GM19468 (cell line): ENCODE data around the gene MRAP.
"Not testable (repeated sequence)": the region's sequence is repeated elsewhere in the genome, so short reads cannot be mapped to it uniquely, and the experiment has no call there.

Source experiments
- ATAC-seq: cut with Tn5 transposase; IDR thresholded peaks from one replicate; pipeline ENCODE4 v1.9.1; 2021; ENCODE audit warnings: mild to moderate bottlenecking, moderate library complexity, moderate number of reproducible peaks; ENCODE audit not compliant: unreplicated experiment; ENCODE audit errors: extremely low read depth

The MRAP gene

GRCh38 chr21:32298148-32298559 lies 501 bp upstream of the MRAP start:
- ATAC-seq: no peak

GRCh38 chr21:32299695-32300094 lies 1.0 kb downstream of the MRAP start:
- ATAC-seq: no peak

GRCh38 chr21:32300117-32300681 lies 1.5 kb downstream of the MRAP start:
- ATAC-seq: no peak

- ATAC-seq: no peak
These were observed 2.9 kb downstream of the MRAP start for GRCh38 chr21:32301596-32301995.

GRCh38 chr21:32302560-32302959 lies 3.9 kb downstream of the MRAP start:
- no peak for ATAC-seq

- ATAC-seq: no peak
These were observed 4.7 kb downstream of the MRAP start for GRCh38 chr21:32303385-32303784.

- ATAC-seq: no peak
These were observed 6.3 kb downstream of the MRAP start for GRCh38 chr21:32304998-32305397.

- no peak for ATAC-seq
These were observed 7.5 kb downstream of the MRAP start for GRCh38 chr21:32306021-32306780.

GRCh38 chr21:32307706-32308105 lies 9.1 kb downstream of the MRAP start:
- no peak for ATAC-seq

GRCh38 chr21:32308696-32309095 lies 10.0 kb downstream of the MRAP start:
- ATAC-seq: no peak

GRCh38 chr21:32309906-32310460 lies 11.3 kb downstream of the MRAP start:
- no peak for ATAC-seq

GRCh38 chr21:32310976-32311375 lies 12.3 kb downstream of the MRAP start:
- not testable (repeated sequence) for ATAC-seq

GRCh38 chr21:32311621-32312020 lies 13.0 kb downstream of the MRAP start:
- no peak for ATAC-seq

GRCh38 chr21:32312326-32312725 lies 13.7 kb downstream of the MRAP start:
- ATAC-seq: no peak

- ATAC-seq: no peak
These were observed 14.3 kb downstream of the MRAP start for GRCh38 chr21:32312976-32313375.

GRCh38 chr21:32314806-32315205 lies 16.2 kb downstream of the MRAP start:
- ATAC-seq: no peak

GRCh38 chr21:32315511-32316281 lies 17.0 kb downstream of the MRAP start:
- no peak for ATAC-seq

- no peak for ATAC-seq
These were observed 17.9 kb downstream of the MRAP start for GRCh38 chr21:32316361-32317215.

- no peak for ATAC-seq
These were observed 19.1 kb downstream of the MRAP start for GRCh38 chr21:32317726-32318125.

- ATAC-seq: no peak
These were observed 20.4 kb downstream of the MRAP start for GRCh38 chr21:32319012-32319411.
